Heart right ventricle (tissue), 16 donors: ENCODE measurements around the gene ZNF646. TPM values are rescaled to one million over a fixed set of nuclear protein-coding genes. Genes with fewer than 3 reads are reported as not detected.

Source experiments
- ATAC-seq, 8 donors: fragments of 200-7000 bp; cut with Tn5 transposase; one replicate each; pipeline ENCODE4 v1.9.1; 2020; ENCODE audit warnings: mild to moderate bottlenecking in 8 of 8, moderate library complexity in 8 of 8, moderate number of reproducible peaks in 1 of 8
- DNase-seq, 2 donors: peaks; one replicate each; pipeline ENCODE4 v3.0.0-alpha.2; 2020
- H3K27ac ChIP-seq, 10 donors: fragments of 200-600 bp; sonication (generic) in 2 of 10; one replicate each; pipeline versions ENCODE4 v1.5.0 to v1.8.0; 2020 to 2022; ENCODE audit warnings: mild to moderate bottlenecking in 3 of 10
- H3K27me3 ChIP-seq, 7 donors: fragments of 200-600 bp; one replicate each; pipeline ENCODE4 v1.8.0; 2021 to 2022; ENCODE audit warnings: mild to moderate bottlenecking in 2 of 7
- H3K36me3 ChIP-seq, 9 donors: fragments of 200-600 bp; sonication (generic) in 1 of 9; one replicate each; pipeline versions ENCODE4 v1.5.0 to v1.8.0; 2020 to 2022; ENCODE audit warnings: mild to moderate bottlenecking in 2 of 9
- H3K4me1 ChIP-seq, 9 donors: fragments of 200-600 bp; sonication (generic) in 1 of 9; one replicate each; pipeline versions ENCODE4 v1.5.0 to v1.8.0; 2020 to 2022; ENCODE audit warnings: mild to moderate bottlenecking in 4 of 9
- H3K4me3 ChIP-seq, 10 donors: fragments of 200-600 bp; sonication (generic) in 2 of 10; one replicate each; pipeline versions ENCODE4 v1.5.0 to v1.8.0; 2020 to 2022; ENCODE audit warnings: mild to moderate bottlenecking in 7 of 10, moderate library complexity in 2 of 10
- H3K9me3 ChIP-seq, 11 donors: fragments of 200-600 bp in 10 of 11; sonication (generic) in 2 of 11; one replicate each; pipeline versions ENCODE4 v1.5.0 to v1.8.0; 2013 to 2022; ENCODE audit warnings: mild to moderate bottlenecking in 2 of 11, control low read depth in 1 of 11, moderate library complexity in 1 of 11
- CTCF ChIP-seq, 9 donors: fragments of 200-600 bp; sonication (generic) in 2 of 9; IDR thresholded peaks; one replicate each; pipeline versions ENCODE4 v1.5.0 to v1.8.0; 2021 to 2022; ENCODE audit warnings: antibody characterized with exemption in 9 of 9, mild to moderate bottlenecking in 5 of 9, moderate library complexity in 1 of 9
- WGBS, 2 donors: extraction: QIAGEN DNeasy Blood & Tissue Kit; methylation state at CpG; one replicate each; pipeline ENCODE4 v1.1.7; 2013; ENCODE audit warnings: inconsistent platforms in 1 of 2; 5-methylcytosine and 5-hydroxymethylcytosine counted together
- intact Hi-C, 10 donors: fragments of 100-400 bp; cut with DNase I; formaldehyde crosslinking; loops; one replicate each; pipeline versions ENCODE4 v1.11.1 to v1.14.2; 2022
- polyA plus RNA-seq, 2 donors: library from polyadenylated mRNA; stranded (reverse); fragments of 200-250 nt; gene quantifications; one replicate each; pipeline ENCODE4 v1.2.3, GENCODE V29; 2013
- total RNA-seq, 10 donors: library from RNA; stranded (reverse); fragmentation: NEBNext Ultra II Directional in 3 of 10; extraction: Animal tissue kit (Norgen Biotek cat#: 25700) in 3 of 10; gene quantifications; one replicate each; pipeline versions ENCODE4 v1.2.1 to v1.2.4, GENCODE V29; 2021 to 2023
- donor health status: Arrhythmogenic right ventricular cardiomyopathy.
- donor health status: ischemic (EF 13 %, LVEDD 7.1; RV severe dilation, severe dysfunction).
- donor health status: healthy with polysubstance abuse.
- donor health status: DM: no; HTN: yes; CAD: no.
- donor health status: DM: no; HTN: no; CAD: no.
- donor health status: ischemic (EF 25% LVEDD 6.9; RV normal size, moderate dysfunction).
- donor health status: ischemic (EF 25% LVEDD 5.7; RV mildly dilated, moderate dysfunction).
- donor health status: healthy.
- donor health status: DM: yes; HTN: yes; CAD: no.
- donor health status: Ischemic cardiomyopathy.
- donor health status: ischemic (EF 35%, LVEDD 5.7; RV mildly dilated, moderate dysfunction).
- donor health status: nonischemic (EF 11% LVEDD 7.7; RV severe dilation, severe dysfunction).
- donor health status: DM: yes; HTN: yes; CAD: no.
- donor health status: PGD.
- donor health status: ischemic (EF 29% LVEDD 5.4; RV normal size, mild dysfunction).
- donor health status: nonischemic (EF 23%, LVEDD 6.1; RV moderate dilation, normal function).

ZNF646 gene
- total and polyA plus RNA-seq, 12 donors: 2.7 to 12.0 (median 8.4) TPM

- TF ChIP-seq CTCF (IDR thresholded peaks at IDR 0.05): no peak
- H3K27ac ChIP-seq: no peak overlapping the region
- ATAC-seq (no peak), DNase-seq (no peak)
- peaks cover 0 to 16% (median 6%) of the 10 kb centered on the region in 9 donors for H3K4me1 ChIP-seq
- peaks cover 0 to 100% (median 44%) of the 10 kb centered on the region in 9 donors for H3K36me3 ChIP-seq
- intact Hi-C loops: loop anchor here in 1 of 10 donors (10.0 kb wide), 1 partner anchor 98 kb away; the partner anchor contains the start of gene HSD3B7
- no peaks in the 10 kb centered on the region for H3K27me3 ChIP-seq
- H3K9me3 ChIP-seq: no peaks in the 10 kb centered on the region
- 73 to 76% methylated on average over 14 of the region's 14 CpGs for WGBS, 2 donors
- no peak overlapping the region for H3K4me3 ChIP-seq
Observed at GRCh38 chr16:31082368-31083045, 8.3 kb downstream of the ZNF646 start.

GRCh38 chr16:31083081-31083480 lies 8.9 kb downstream of the ZNF646 start:
- WGBS, 2 donors: 67 to 72% methylated on average over 9 of the region's 9 CpGs
- Histone ChIP-seq H3K4me1 (peaks cover 0 to 16% (median 6%) of the 10 kb centered on the region in 9 donors), H3K27me3 (no peaks in the 10 kb centered on the region), H3K27ac (no peak overlapping the region), H3K9me3 (no peaks in the 10 kb centered on the region), H3K4me3 (no peak overlapping the region), H3K36me3 (peaks cover 0 to 100% (median 38%) of the 10 kb centered on the region in 9 donors)
- TF ChIP-seq CTCF (IDR thresholded peaks at IDR 0.05): no peak
- DNase-seq (no peak), ATAC-seq (no peak)
- intact Hi-C loops: loop anchor here in 1 of 10 donors (10.0 kb wide), 1 partner anchor 98 kb away; the partner anchor contains the start of gene HSD3B7

- Histone ChIP-seq H3K36me3 (peaks cover 0 to 100% (median 34%) of the 10 kb centered on the region in 9 donors), H3K9me3 (no peaks in the 10 kb centered on the region), H3K27ac (no peak overlapping the region), H3K4me3 (no peak overlapping the region), H3K4me1 (peaks cover 0 to 16% (median 6%) of the 10 kb centered on the region in 9 donors), H3K27me3 (no peaks in the 10 kb centered on the region)
- intact Hi-C loops: loop anchor here in 1 of 10 donors (10.0 kb wide), 1 partner anchor 99 kb away; the partner anchor contains the start of gene HSD3B7
- TF ChIP-seq CTCF (IDR thresholded peaks at IDR 0.05): no peak
- ATAC-seq (no peak), DNase-seq (no peak)
- WGBS, 2 donors: 57 to 73% methylated on average over 5 of the region's 5 CpGs
Observed at GRCh38 chr16:31083556-31083955, 9.3 kb downstream of the ZNF646 start.

- 83 to 91% methylated on average over 13 of the region's 13 CpGs for WGBS, 2 donors
- TF ChIP-seq CTCF (IDR thresholded peaks at IDR 0.05): no peak
- intact Hi-C loops: loop anchor here in 1 of 10 donors (10.0 kb wide), 1 partner anchor 99 kb away; the partner anchor contains the start of gene HSD3B7
- Histone ChIP-seq H3K9me3 (no peaks in the 10 kb centered on the region), H3K4me3 (no peak overlapping the region), H3K36me3 (peaks cover 0 to 100% (median 29%) of the 10 kb centered on the region in 9 donors), H3K27ac (no peak overlapping the region), H3K27me3 (no peaks in the 10 kb centered on the region), H3K4me1 (peaks cover 0 to 16% (median 6%) of the 10 kb centered on the region in 9 donors)
- DNase-seq (no peak), ATAC-seq (no peak)
Observed at GRCh38 chr16:31083981-31084380, 9.8 kb downstream of the ZNF646 start.
